A549 (cell line): ENCODE results near the gene CBFB. TPM values are rescaled to one million over a fixed set of nuclear protein-coding genes. Genes with fewer than 3 reads are reported as not detected.
A peak's percentile ranks its signal among the peaks of the same experiment; 100 is the strongest.
"Not testable (repeated sequence)": the region's sequence is repeated elsewhere in the genome, so short reads cannot be mapped to it uniquely, and the experiment has no call there.

Experiments used
- ATAC-seq, 2 experiments: fragments of 200-7000 bp in 1 of 2; fragments of >200 bp in 1 of 2; cut with Nextera tagmentation in 1 of 2; cut with Tn5 transposase in 1 of 2; 3 replicates each; pipeline versions ENCODE4 v1.8.0 to v1.9.1; 2018 to 2020; ENCODE audit warnings: mild to moderate bottlenecking in 1 of 2, moderate library complexity in 1 of 2
- CTCF ChIA-PET: fragments of 300-600 bp; sonication (Branson Sonifier 250); formaldehyde crosslinking; extraction: SDS; loops from one replicate; lab custom pipeline; 2021; ENCODE audit warnings: antibody characterized with exemption, inconsistent platforms; lab: Yijun Ruan, JAX
- POLR2A ChIA-PET: fragments of 350-600 bp; formaldehyde crosslinking; extraction: SDS; loops from one replicate; lab custom pipeline; 2021; ENCODE audit warnings: antibody characterized with exemption, inconsistent platforms; lab: Yijun Ruan, JAX
- DNase-seq, 2 experiments: peaks; one replicate each; pipeline versions ENCODE4 v3.0.0 to v3.0.0-alpha.2; 2011 to 2016; ENCODE audit warnings: low read depth in 1 of 2, low spot score in 1 of 2
- FAIRE-seq: peaks from 2 replicates; lab custom pipeline; 2011; peaks lifted over from hg19 to GRCh38; lab: Jason Lieb, UNC
- H3K27ac ChIP-seq, 2 experiments: fragments of >200 bp; sonication (Bioruptor Twin); formaldehyde crosslinking; 3 replicates each; pipeline ENCODE4 v1.5.1; 2016 to 2017
- H3K4me1 ChIP-seq: fragments of >200 bp; sonication (Bioruptor Twin); formaldehyde crosslinking; 3 replicates; pipeline ENCODE4 v1.6.1; 2016
- H3K4me2 ChIP-seq: fragments of >200 bp; sonication (Bioruptor Twin); formaldehyde crosslinking; 3 replicates; pipeline ENCODE4 v1.6.1; 2016
- H3K4me3 ChIP-seq: fragments of >200 bp; sonication (Bioruptor Twin); formaldehyde crosslinking; 3 replicates; pipeline ENCODE4 v1.5.1; 2016
- H3K9me3 ChIP-seq: fragments of >200 bp; sonication (Bioruptor Twin); formaldehyde crosslinking; 3 replicates; pipeline ENCODE4 v1.6.1; 2016
- CBX2 ChIP-seq: fragments of 200-600 bp; sonication (generic); IDR thresholded peaks from 2 replicates; pipeline ENCODE4 v1.6.1; 2016; ENCODE audit warnings: low read depth, mild to moderate bottlenecking, borderline replicate concordance
- CBX8 ChIP-seq: fragments of 200-600 bp; sonication (generic); IDR thresholded peaks from 2 replicates; pipeline ENCODE4 v1.6.1; 2016
- CEBPB ChIP-seq, 2 experiments: fragments of >200 bp in 1 of 2; sonication (Bioruptor Twin) in 1 of 2; formaldehyde crosslinking in 1 of 2; IDR thresholded peaks; 2 replicates each; pipeline ENCODE4 v1.6.1; 2012 to 2016
- CHD2 ChIP-seq: fragments of 150-350 bp; IDR thresholded peaks from 2 replicates; pipeline ENCODE4 v1.6.1; 2014; ENCODE audit warnings: low read length; ENCODE audit not compliant: partially characterized antibody
- CTCF ChIP-seq: fragments of >200 bp; sonication (Bioruptor Twin); formaldehyde crosslinking; IDR thresholded peaks from 3 replicates; pipeline ENCODE4 v1.5.1; 2016
- EHMT2 ChIP-seq: fragments of 200-600 bp; sonication (generic); IDR thresholded peaks from 2 replicates; pipeline ENCODE4 v1.6.1; 2016; ENCODE audit warnings: antibody characterized with exemption, low read depth, mild to moderate bottlenecking, moderate library complexity
- FOSL2 ChIP-seq, 2 experiments: fragments of 450-650 bp in 1 of 2; fragments of >200 bp in 1 of 2; sonication (Bioruptor Twin) in 1 of 2; formaldehyde crosslinking; IDR thresholded peaks; 2 replicates each; pipeline versions ENCODE4 v1.5.0 to v1.6.1; 2016 to 2020; ENCODE audit warnings: mild to moderate bottlenecking in 1 of 2, moderate library complexity in 1 of 2
- GATA3 ChIP-seq: IDR thresholded peaks from 2 replicates; pipeline ENCODE4 v1.6.1; 2012; ENCODE audit warnings: borderline replicate concordance
- HEYL ChIP-seq: fragments of 250-450 bp; sonication (Bioruptor Pico); IDR thresholded peaks from 2 replicates; pipeline ENCODE4 v1.8.0; 2021; ENCODE audit warnings: mild to moderate bottlenecking, moderate library complexity
- HMGXB4 ChIP-seq: fragments of 250-450 bp; sonication (Bioruptor Pico); IDR thresholded peaks from 2 replicates; pipeline ENCODE4 v1.5.0; 2021; ENCODE audit warnings: mild to moderate bottlenecking, moderate library complexity, borderline replicate concordance
- HOXB5 ChIP-seq: fragments of 250-450 bp; sonication (Bioruptor Pico); IDR thresholded peaks from 2 replicates; pipeline ENCODE4 v1.5.0; 2020; ENCODE audit warnings: mild to moderate bottlenecking, moderate library complexity
- JUN ChIP-seq, 2 experiments: fragments of >200 bp; sonication (Bioruptor Twin); formaldehyde crosslinking; IDR thresholded peaks; 2 replicates in 1 of 2; 3 replicates in 1 of 2; pipeline ENCODE4 v1.6.1; 2016 to 2017
- MAZ ChIP-seq: fragments of 150-350 bp; IDR thresholded peaks from 2 replicates; pipeline ENCODE4 v1.6.1; 2014; ENCODE audit warnings: antibody characterized with exemption, low read depth, low read length, borderline replicate concordance
- MYC ChIP-seq: IDR thresholded peaks from 2 replicates; pipeline ENCODE4 v1.6.1; 2012; ENCODE audit warnings: mild to moderate bottlenecking, inconsistent platforms, low read length, improper control_type of control experiment, borderline replicate concordance
- NFE2L2 ChIP-seq: fragments of 150-350 bp; conservative IDR thresholded peaks from 2 replicates; pipeline ENCODE4 v1.6.1; 2014; ENCODE audit warnings: low read length
- NPAS2 ChIP-seq: fragments of 250-450 bp; sonication (Bioruptor Pico); IDR thresholded peaks from 2 replicates; pipeline ENCODE4 v1.8.0; 2022; ENCODE audit warnings: mild to moderate bottlenecking, moderate library complexity, borderline replicate concordance
- NR3C1 ChIP-seq: fragments of >200 bp; sonication (Bioruptor Twin); formaldehyde crosslinking; IDR thresholded peaks from 3 replicates; pipeline ENCODE4 v1.6.1; 2017
- PHF8 ChIP-seq: fragments of 200-600 bp; sonication (generic); IDR thresholded peaks from 2 replicates; pipeline ENCODE4 v1.6.1; 2016; ENCODE audit warnings: low read depth, mild to moderate bottlenecking, antibody characterized with exemption, moderate library complexity, borderline replicate concordance
- RARB ChIP-seq: fragments of 250-450 bp; sonication (Bioruptor Pico); IDR thresholded peaks from 2 replicates; pipeline ENCODE4 v1.8.0; 2021; ENCODE audit warnings: mild to moderate bottlenecking, moderate library complexity
- SREBF2 ChIP-seq: fragments of 450-650 bp; IDR thresholded peaks from 2 replicates; pipeline ENCODE4 v1.6.1; 2014; ENCODE audit warnings: mild to moderate bottlenecking, moderate library complexity
- TFCP2L1 ChIP-seq: fragments of 250-450 bp; sonication (Bioruptor Pico); IDR thresholded peaks from 2 replicates; pipeline ENCODE4 v1.5.0; 2021; ENCODE audit warnings: mild to moderate bottlenecking
- WGBS: methylation state at CpG from one replicate; pipeline ENCODE4 v1.1.6; 2017; ENCODE audit errors: missing lambda C conversion rate; 5-methylcytosine and 5-hydroxymethylcytosine counted together
- polyA plus RNA-seq, 4 experiments: library from polyadenylated mRNA; depleted of rRNA in 3 of 4; stranded (reverse); fragments of >200 nt; fragmentation: RNase III in 1 of 4; extraction: RNeasy Plus Mini Kit Qiagen cat#74134 plus additional on column Dnase treatment in 1 of 4; gene quantifications; 2 replicates in 3 of 4; 3 replicates in 1 of 4; pipeline ENCODE4 v1.2.3, GENCODE V29; 2011 to 2017
- TF ChIP-seq, protein P1 (sequence below): fragments of 250-450 bp; sonication (Bioruptor Pico); IDR thresholded peaks from 2 replicates; pipeline ENCODE4 v1.5.0; 2020; ENCODE audit warnings: low read depth, mild to moderate bottlenecking, moderate library complexity

Gene CBFB
- polyA plus RNA-seq, 2 of the 4 experiments (the other 2 are of a cell fraction) = 27.7 to 61.3 TPM

- no peak for TF ChIP-seq PHF8
- TF ChIP-seq RARB = no peak
- TF ChIP-seq NPAS2 = no peak
- no peak for TF ChIP-seq JUN (IDR thresholded peaks at IDR 0.05)
- no peak for TF ChIP-seq HEYL (CRISPR knock-in tag)
- TF ChIP-seq CTCF = no peak
- TF ChIP-seq, all 56 proteins: peak for 0
Observed at GRCh38 chr16:66991545-66992077, 37.3 kb upstream of the CBFB start (continued).

- WGBS = 88% methylated on average over 12 of the region's 12 CpGs
- H3K27ac ChIP-seq, POLR2A ChIA-PET, ATAC-seq, DNase-seq, H3K4me2 ChIP-seq, FAIRE-seq, H3K4me3 ChIP-seq, H3K9me3 ChIP-seq: not testable (repeated sequence)
- peaks cover 20% of the 10 kb centered on the region for H3K4me1 ChIP-seq
- CTCF ChIA-PET = interaction anchor here (1.0 to 9.5 kb wide), 7 partner anchors 8 to 192 kb away, joined by 3 to 68 read pairs (median 10); no protein-coding TSS in a partner anchor
Observed at GRCh38 chr16:66993558-66993957, 35.4 kb upstream of the CBFB start.

GRCh38 chr16:66996324-66996982, 32.5 kb upstream of the CBFB start:
- TF ChIP-seq CEBPB (IDR thresholded peaks at IDR 0.05) (peak; percentile 65 to 77; a peak in 2 of 4 replicates), FOSL2 (IDR thresholded peaks at IDR 0.05) (no peak), FOSL2 (CRISPR knock-in tag; IDR thresholded peaks at IDR 0.05) (0 out of 2 replicates have a peak, but pooled peaks have one; percentile 12), TFCP2L1 (no peak)
- POLR2A ChIA-PET = no interaction called here
- DNase-seq (peak in 1 of 2 experiments; percentile 42), ATAC-seq (peak in 1 of 2 experiments; percentile 58; a peak in 1 of 6 replicates), FAIRE-seq (no peak)
- H3K27ac ChIP-seq = peak overlapping the region; percentile 62 to 72; a peak in 5 of 6 replicates
- no peaks in the 10 kb centered on the region for H3K9me3 ChIP-seq
- peak overlapping the region; percentile 56 for H3K4me2 ChIP-seq
- H3K4me1 ChIP-seq = peaks cover 25% of the 10 kb centered on the region
- no peak overlapping the region; the same call in 2 of the 3 replicates for H3K4me3 ChIP-seq
- 41% methylated on average over 6 of the region's 6 CpGs for WGBS
- CTCF ChIA-PET = interaction anchor here (0.9 to 5.9 kb wide), 7 partner anchors 9 to 189 kb away, joined by 3 to 25 read pairs (median 3); no protein-coding TSS in a partner anchor

GRCh38 chr16:66996983-66997358, 32.0 kb upstream of the CBFB start:
- ChIA-PET POLR2A (no interaction called here), CTCF (interaction anchor here (0.6 to 5.9 kb wide), 8 partner anchors 9 to 158 kb away, joined by 3 to 25 read pairs (median 3); partner anchors contain the start of gene CES3)
- TF ChIP-seq NR3C1 = no peak
- no peak for TF ChIP-seq MYC
- TF ChIP-seq HOXB5 = no peak
- TF ChIP-seq CEBPB (IDR thresholded peaks at IDR 0.05) = no peak
- no peak for TF ChIP-seq CBX8
- no peak for TF ChIP-seq GATA3
- no peak for TF ChIP-seq SREBF2
- TF ChIP-seq EHMT2 = no peak
- TF ChIP-seq CBX2 = no peak
- TF ChIP-seq FOSL2 (IDR thresholded peaks at IDR 0.05) = no peak
- no peak for TF ChIP-seq FOSL2 (CRISPR knock-in tag; IDR thresholded peaks at IDR 0.05)
- TF ChIP-seq NFE2L2 = no peak
- no peak for TF ChIP-seq MAZ
- no peak for TF ChIP-seq CTCF
- no peak for TF ChIP-seq CHD2
- TF ChIP-seq HMGXB4 = no peak
- TF ChIP-seq PHF8 = no peak
- TF ChIP-seq, protein P1, sequence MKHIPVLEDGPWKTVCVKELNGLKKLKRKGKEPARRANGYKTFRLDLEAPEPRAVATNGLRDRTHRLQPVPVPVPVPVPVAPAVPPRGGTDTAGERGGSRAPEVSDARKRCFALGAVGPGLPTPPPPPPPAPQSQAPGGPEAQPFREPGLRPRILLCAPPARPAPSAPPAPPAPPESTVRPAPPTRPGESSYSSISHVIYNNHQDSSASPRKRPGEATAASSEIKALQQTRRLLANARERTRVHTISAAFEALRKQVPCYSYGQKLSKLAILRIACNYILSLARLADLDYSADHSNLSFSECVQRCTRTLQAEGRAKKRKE (CRISPR knock-in tag) = no peak

More at GRCh38 chr16:66996983-66997358, 32.0 kb upstream of the CBFB start:
- FAIRE-seq (no peak), ATAC-seq (no peak), DNase-seq (no peak)
- peak overlapping the region; percentile 56; the same call in 2 of the 3 replicates for H3K4me2 ChIP-seq
- no peaks in the 10 kb centered on the region for H3K9me3 ChIP-seq
- H3K27ac ChIP-seq = peak overlapping the region; percentile 46 to 72; a peak in 3 of 6 replicates
- WGBS = 74% methylated on average over 3 of the region's 3 CpGs
- peaks cover 25% of the 10 kb centered on the region for H3K4me1 ChIP-seq
- H3K4me3 ChIP-seq = no peak overlapping the region; the same call in 2 of the 3 replicates
